Inflammatory macrophage treated with lipopolysaccharide for 4 hours (primary cell): ENCODE results near the gene RBM38.
A peak's percentile ranks its signal among the peaks of the same experiment; 100 is the strongest.
"Not testable (repeated sequence)": the region's sequence is repeated elsewhere in the genome, so short reads cannot be mapped to it uniquely, and the experiment has no call there.

Experiments
- DNase-seq: peaks from one replicate; pipeline ENCODE4 v3.0.0-alpha.2; 2020

Gene RBM38

DNA sequence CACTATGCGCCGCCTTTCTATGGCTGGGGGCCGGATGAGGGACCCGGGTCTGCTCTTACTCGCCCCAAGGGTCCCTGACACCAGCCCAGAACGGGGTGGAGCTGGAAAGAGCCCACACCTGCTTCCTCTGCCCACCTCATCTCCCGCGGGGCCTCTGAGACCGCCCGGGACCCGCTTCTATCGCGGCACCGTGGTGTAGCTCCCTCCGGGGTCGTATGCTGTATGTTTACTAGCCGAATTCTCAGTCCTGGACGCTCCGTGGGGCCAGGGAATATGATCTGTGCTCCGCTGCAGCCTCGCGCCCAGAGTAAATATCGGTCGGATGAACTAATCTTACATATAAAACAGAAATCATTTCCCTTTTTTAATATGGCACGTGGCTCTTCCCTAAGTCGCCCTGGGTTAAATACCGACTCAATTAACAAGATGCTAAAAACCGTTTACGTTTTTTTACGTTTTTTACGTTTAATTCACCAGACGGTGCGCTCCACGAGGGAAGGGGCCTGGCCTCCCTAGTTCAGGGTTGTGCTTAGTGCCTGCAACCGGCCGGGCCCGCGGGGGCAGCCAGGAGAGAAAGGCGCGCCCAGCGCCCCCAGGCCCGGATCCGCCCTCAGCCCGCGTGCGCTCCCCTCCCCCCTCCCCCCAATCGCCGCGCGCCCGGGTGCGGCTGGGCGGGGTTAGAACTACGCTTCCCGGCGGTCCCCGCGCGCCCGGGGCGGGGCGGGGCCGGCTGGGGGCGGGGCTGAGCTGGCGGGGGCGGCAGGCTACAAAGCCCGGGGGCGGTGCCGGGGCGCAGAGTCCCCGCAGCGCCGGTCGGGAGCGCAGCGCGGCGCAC is at the start of gene RBM38:
TSS of gene RBM38 (plus strand) at position 793 of the 835 bp plus-strand sequence. CDS start 186 bp downstream, outside the sequence.
- DNase-seq, result peak; percentile 66

DNA sequence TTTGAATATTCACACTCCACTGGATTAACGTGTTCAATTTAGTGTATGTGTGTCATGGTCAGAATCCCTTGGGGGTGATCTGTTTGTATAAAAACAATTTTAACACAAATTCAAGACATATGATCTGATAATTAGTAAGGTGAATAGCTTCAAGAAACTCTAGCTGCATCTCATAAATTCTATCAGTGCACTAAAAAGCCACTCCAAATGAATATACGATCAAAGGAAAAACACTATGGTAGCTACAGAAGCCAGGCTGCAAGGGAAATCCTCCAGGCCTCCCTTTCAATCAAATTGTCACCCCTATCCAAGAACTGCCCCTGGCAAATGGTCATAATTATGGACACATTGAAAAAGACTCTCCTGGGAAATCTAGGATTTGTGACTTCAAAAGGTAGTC is 49.5 kb upstream of the RBM38 start:
- DNase-seq, result no peak

DNA sequence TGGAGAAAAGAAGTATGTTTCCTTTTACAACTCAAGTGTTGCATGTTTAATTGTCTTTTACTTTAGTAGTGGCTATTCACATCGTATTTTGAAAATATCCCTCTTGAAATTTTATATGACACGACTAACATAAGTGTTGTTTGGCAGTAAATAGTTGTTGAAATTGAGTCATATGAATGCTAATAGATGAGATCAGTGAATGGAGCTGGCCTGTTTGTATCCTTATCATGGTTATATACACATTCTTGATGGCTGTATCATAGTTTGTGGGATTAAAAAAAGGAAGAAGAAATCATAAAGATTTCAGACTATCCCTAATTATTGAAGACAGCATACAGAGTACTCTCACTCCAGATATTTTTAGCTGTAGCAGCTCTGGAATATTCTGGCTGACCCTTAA is 48.4 kb upstream of the RBM38 start:
- no peak for DNase-seq

- peak; percentile 65 for DNase-seq
Observed at GRCh38 chr20:57346477-57346876, 44.7 kb upstream of the RBM38 start.

DNA sequence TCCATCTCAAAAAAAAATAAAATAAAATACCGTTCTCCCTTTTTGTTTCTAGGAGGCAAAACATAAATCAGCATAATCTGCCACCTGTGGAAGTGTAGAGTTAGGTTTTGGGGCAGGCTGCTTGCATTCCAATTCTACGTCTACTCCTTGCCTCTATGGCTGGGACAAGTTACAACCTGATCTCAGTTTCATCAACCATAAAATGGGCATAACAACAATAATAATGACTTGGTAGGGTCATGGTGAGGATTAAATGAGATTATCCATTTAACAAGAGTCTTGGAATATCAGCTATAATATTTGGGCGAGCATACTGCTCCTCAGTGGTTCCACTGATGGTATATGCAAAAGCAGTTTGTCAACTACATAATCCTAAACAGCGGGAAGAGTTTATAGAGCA is 43.8 kb upstream of the RBM38 start:
- DNase-seq, result no peak

GRCh38 chr20:57348200-57348921 is 42.8 kb upstream of the RBM38 start:
- not testable (repeated sequence) for DNase-seq

GRCh38 chr20:57348922-57349574 is 42.1 kb upstream of the RBM38 start:
- not testable (repeated sequence) for DNase-seq

DNA sequence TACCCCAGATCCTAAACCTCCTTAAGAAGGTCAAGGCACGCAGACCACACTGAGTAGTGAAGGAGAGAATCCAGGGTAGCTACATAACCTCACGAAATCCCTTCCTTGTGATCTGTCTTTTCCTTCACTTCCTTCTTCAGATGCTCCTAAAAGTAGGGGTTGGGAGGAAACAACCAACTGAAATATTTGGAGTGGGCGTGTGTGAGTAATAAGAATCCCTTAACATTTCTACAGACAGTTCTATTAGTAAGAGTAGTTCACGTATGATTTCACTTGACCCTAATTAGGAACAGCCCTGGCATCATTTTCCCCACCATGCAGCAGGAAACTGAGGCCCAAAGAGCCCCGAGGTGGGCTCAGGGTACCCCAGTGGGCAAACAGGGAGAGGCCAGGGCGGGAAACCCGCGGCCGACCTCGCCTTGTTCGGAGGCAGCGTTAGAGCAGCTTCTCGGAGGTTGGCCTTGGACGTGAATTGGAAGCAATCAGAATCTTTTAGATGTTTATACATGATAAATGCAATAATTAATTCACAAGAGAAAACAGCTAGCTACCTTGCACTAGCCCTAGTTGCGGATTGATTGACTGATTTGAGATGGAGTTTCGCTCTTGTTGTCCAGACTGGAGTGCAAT is 41.0 kb upstream of the RBM38 start:
- peak; percentile 80 for DNase-seq

DNA sequence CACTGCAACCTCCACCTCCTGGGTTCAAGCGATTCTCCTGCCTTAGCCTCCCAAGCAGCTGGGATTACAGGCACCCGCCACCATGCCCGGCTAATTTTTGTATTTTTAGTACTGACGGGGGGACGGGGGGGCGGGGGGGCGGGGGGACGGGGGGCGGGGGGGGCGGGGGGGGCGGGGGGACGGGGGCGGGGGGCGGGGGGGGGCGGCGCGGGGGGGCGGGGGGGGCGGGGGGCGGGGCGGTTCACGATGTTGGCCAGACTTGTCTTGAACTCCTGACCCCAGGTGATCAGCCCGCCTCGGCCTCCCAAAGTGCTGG is 40.5 kb upstream of the RBM38 start:
- DNase-seq, result not testable (repeated sequence)

- DNase-seq, result peak; percentile 94
Observed at GRCh38 chr20:57351042-57351783, 40.0 kb upstream of the RBM38 start, which contains the start of gene RAE1. TSS of gene RAE1 (plus strand) at chr20:57351255. CDS start at chr20:57354039, 2,784 bp downstream.

DNA sequence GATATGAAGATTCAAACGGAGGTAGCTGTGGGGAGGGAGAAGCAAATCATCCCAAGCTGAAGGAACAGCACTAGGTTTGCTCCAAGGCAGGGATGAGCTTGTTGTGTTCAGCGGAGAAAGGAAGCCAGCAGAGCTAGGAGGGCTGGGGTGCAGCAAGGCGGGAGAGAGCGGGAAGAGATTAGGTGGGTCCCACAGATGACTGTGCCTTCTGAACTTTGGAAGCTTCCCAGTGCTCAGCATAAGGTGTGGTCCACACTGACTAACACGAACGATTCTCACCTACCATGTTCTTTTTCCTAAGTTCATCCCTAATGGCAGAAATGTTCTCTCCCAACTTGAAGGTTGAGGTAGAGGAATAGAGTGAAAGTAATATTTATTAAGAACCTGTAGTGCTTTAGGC is 38.9 kb upstream of the RBM38 start:
- no peak for DNase-seq

DNA sequence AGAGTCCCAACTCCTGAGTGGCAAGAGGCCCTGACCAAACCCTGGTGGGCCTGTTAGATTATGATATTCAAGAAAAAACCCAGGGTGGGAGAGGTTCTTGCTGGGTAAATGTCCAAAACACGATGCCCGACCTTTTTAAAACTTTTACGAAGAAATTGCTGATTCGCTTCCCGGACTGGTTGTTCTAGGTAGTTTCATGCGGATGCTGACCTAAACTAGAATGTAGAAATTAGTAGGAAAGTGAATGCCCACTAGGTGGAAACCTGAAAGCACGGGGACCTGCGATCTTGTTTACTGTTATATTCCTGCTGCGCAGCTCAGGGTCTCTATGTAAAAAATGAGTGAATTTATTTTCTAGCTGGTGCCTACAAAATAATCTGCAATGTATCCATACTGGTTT is 37.8 kb upstream of the RBM38 start:
- DNase-seq, result no peak

- no peak for DNase-seq
Observed at GRCh38 chr20:57361517-57361916, 29.7 kb upstream of the RBM38 start.

- DNase-seq, result no peak
Observed at GRCh38 chr20:57364451-57364850, 26.7 kb upstream of the RBM38 start.

DNA sequence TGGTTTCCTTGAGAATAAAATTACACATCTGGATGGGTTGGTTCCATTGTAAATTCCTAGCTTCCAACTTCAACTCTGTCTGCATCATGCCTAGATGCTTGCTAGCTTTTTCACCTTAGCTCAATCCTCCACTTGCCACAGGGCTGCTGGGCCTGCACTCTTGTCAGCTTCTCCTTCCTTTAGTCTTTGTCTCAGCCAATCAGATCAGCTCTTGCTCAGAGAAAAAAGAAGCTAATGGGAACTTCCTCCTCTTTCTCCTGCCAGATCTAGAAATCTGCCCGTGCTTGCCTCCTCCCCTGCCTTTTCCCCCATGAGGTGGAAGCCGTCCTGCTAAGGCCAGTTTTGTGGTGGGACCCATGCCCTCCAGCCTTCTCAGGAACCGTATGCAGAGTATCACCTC is 21.6 kb upstream of the RBM38 start:
- DNase-seq, result no peak

DNA sequence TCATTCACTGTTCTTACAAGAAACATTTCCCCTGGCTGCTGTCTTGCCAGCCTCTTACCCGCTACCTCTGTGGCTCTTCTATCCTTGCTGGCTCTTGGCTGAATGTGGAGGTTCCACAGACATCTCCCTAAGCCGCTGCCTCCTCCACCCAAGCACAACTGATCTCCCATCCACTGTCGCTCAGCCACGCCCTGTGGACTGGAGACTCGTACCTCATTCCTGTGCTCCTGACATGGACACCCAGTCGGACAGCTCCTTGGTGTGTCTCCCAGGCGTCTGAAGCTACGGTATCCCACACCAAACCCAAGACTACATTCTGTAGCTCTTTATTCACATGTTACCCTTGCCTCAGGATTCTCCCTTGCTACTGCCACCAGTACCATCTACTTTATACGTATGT is 20.9 kb upstream of the RBM38 start:
- no peak for DNase-seq

DNA sequence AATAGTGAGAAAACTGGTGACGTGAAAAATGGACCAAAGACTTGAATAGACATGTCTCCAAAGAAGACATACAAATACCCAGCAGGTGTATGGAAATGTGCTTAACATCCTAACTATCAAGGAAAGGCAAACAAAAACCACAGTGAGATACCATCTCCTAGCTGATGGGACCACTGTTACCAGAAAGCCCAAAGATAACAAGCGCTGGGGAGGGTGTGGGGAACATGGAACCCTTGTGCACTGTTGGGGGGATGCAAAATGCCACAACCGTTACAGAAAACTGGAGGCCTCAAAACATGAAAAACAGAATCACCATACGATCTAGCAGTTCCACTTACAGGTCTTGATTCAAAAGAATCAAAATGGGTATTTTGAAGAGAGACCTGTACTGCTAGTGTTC is 19.8 kb upstream of the RBM38 start:
- DNase-seq, result no peak

- DNase-seq, result no peak
Observed at GRCh38 chr20:57372157-57372556, 19.0 kb upstream of the RBM38 start.

DNA sequence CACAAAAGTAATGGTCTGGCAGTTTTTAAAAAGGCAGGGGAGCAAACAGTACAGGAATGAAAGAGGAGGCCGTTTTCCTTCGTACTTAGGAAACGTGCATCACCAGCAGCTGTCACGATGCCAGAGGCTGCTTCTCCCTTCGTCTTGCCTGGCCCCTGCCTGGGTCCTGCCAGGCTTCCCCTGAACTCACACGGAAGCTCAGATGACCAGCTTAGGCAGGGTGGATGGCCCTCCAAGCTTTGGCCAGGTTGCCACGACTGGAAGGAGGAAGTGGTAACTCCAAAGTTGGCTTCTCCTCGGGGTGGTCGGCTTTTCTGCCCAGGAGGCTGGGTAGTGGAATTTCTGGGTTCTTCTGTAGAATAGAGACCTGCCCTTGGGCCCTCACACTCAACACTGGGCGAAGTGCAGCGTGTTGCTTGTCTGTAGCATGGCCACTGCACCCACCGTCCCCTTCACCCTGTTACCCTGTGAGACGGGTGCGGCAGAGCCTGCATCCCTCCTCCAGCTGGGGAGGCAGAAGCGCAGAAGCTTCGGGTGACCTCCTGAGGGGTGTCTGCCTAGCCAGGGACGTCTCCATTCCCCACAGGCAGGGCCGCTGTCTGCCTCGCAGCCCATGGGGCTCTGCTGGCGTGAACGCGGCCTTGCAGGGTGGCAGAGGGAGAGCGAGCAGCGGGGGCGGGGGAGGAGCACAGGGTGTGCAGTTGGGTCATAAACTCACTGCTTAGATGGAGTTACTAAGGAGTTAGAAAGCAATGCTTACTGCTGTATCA is 18.4 kb upstream of the RBM38 start:
- DNase-seq, result no peak

- DNase-seq, result no peak
Observed at GRCh38 chr20:57374343-57374930, 16.8 kb upstream of the RBM38 start.

GRCh38 chr20:57374931-57375651 is 16.1 kb upstream of the RBM38 start:
- DNase-seq, result peak; percentile 86
